IPS-18a (cell line): ENCODE data around the gene IRX6.

Experiments
- H3K27ac ChIP-seq: one replicate; pipeline ENCODE4 v1.5.1; 2013; ENCODE audit warnings: low read length
- H3K27me3 ChIP-seq: one replicate; pipeline ENCODE4 v1.6.1; 2013; ENCODE audit warnings: mild to moderate bottlenecking, low read length; ENCODE audit not compliant: control insufficient read depth, insufficient read depth
- H3K36me3 ChIP-seq: one replicate; pipeline ENCODE4 v1.6.1; 2013; ENCODE audit warnings: low read depth, low read length; ENCODE audit not compliant: control insufficient read depth
- H3K4me1 ChIP-seq: one replicate; pipeline ENCODE4 v1.6.1; 2013; ENCODE audit warnings: low read depth, low read length; ENCODE audit not compliant: control insufficient read depth
- H3K4me3 ChIP-seq: one replicate; pipeline ENCODE4 v1.5.1; 2013; ENCODE audit warnings: low read length
- H3K9ac ChIP-seq: one replicate; pipeline ENCODE4 v1.6.1; 2013; ENCODE audit warnings: mild to moderate bottlenecking, low read length, moderate library complexity
- H3K9me3 ChIP-seq: one replicate; pipeline ENCODE4 v1.6.1; 2013; ENCODE audit warnings: low read depth, low read length; ENCODE audit not compliant: control insufficient read depth

Gene IRX6

GRCh38 chr16:55325080-55325447 is 1.1 kb downstream of the IRX6 start:
- no peak overlapping the region for H3K9ac ChIP-seq
- no peak overlapping the region for H3K27ac ChIP-seq
- H3K9me3 ChIP-seq, result no peaks in the 10 kb centered on the region
- H3K36me3 ChIP-seq, result no peaks in the 10 kb centered on the region
- H3K4me3 ChIP-seq, result peak overlapping the region; percentile 74
- H3K27me3 ChIP-seq, result peaks cover 88% of the 10 kb centered on the region
- H3K4me1 ChIP-seq, result peaks cover 9% of the 10 kb centered on the region

- no peak overlapping the region for H3K27ac ChIP-seq
- no peaks in the 10 kb centered on the region for H3K36me3 ChIP-seq
- no peaks in the 10 kb centered on the region for H3K9me3 ChIP-seq
- no peak overlapping the region for H3K9ac ChIP-seq
- H3K4me3 ChIP-seq, result peak overlapping the region; percentile 74
- peaks cover 9% of the 10 kb centered on the region for H3K4me1 ChIP-seq
- H3K27me3 ChIP-seq, result peaks cover 93% of the 10 kb centered on the region
Observed at GRCh38 chr16:55325458-55326109, 1.6 kb downstream of the IRX6 start.

GRCh38 chr16:55326261-55327092 is 2.5 kb downstream of the IRX6 start:
- no peak overlapping the region for H3K9ac ChIP-seq
- H3K27me3 ChIP-seq, result peaks cover 99% of the 10 kb centered on the region

GRCh38 chr16:55328611-55329569 is 4.9 kb downstream of the IRX6 start:
- Histone ChIP-seq H3K4me1 (peaks cover 9% of the 10 kb centered on the region), H3K9ac (no peak overlapping the region), H3K36me3 (no peaks in the 10 kb centered on the region), H3K9me3 (no peaks in the 10 kb centered on the region), H3K4me3 (peak overlapping the region; percentile 37), H3K27ac (no peak overlapping the region), H3K27me3 (peaks cover 100% of the 10 kb centered on the region)

More at GRCh38 chr16:55326261-55327092, 2.5 kb downstream of the IRX6 start:
- Histone ChIP-seq H3K4me1 (peaks cover 9% of the 10 kb centered on the region), H3K36me3 (no peaks in the 10 kb centered on the region), H3K4me3 (no peak overlapping the region), H3K9me3 (no peaks in the 10 kb centered on the region), H3K27ac (no peak overlapping the region)

GRCh38 chr16:55329791-55330428 is 5.9 kb downstream of the IRX6 start:
- no peak overlapping the region for H3K4me3 ChIP-seq
- H3K27ac ChIP-seq, result no peak overlapping the region
- no peaks in the 10 kb centered on the region for H3K9me3 ChIP-seq
- peaks cover 98% of the 10 kb centered on the region for H3K27me3 ChIP-seq
- peaks cover 9% of the 10 kb centered on the region for H3K4me1 ChIP-seq
- no peak overlapping the region for H3K9ac ChIP-seq
- H3K36me3 ChIP-seq, result no peaks in the 10 kb centered on the region

GRCh38 chr16:55330781-55331647 is 7.0 kb downstream of the IRX6 start:
- Histone ChIP-seq H3K27ac (no peak overlapping the region), H3K9ac (no peak overlapping the region), H3K36me3 (no peaks in the 10 kb centered on the region), H3K4me3 (peak overlapping the region; percentile 56), H3K9me3 (no peaks in the 10 kb centered on the region), H3K4me1 (peaks cover 4% of the 10 kb centered on the region), H3K27me3 (peaks cover 87% of the 10 kb centered on the region)

- Histone ChIP-seq H3K9ac (no peak overlapping the region), H3K27ac (no peak overlapping the region), H3K4me1 (peaks cover 4% of the 10 kb centered on the region), H3K36me3 (no peaks in the 10 kb centered on the region), H3K4me3 (peak overlapping the region; percentile 56), H3K27me3 (peaks cover 80% of the 10 kb centered on the region), H3K9me3 (no peaks in the 10 kb centered on the region)
Observed at GRCh38 chr16:55331648-55332185, 7.7 kb downstream of the IRX6 start.

GRCh38 chr16:55333684-55334083 is 9.7 kb downstream of the IRX6 start:
- no peaks in the 10 kb centered on the region for H3K9me3 ChIP-seq
- peaks cover 4% of the 10 kb centered on the region for H3K4me1 ChIP-seq
- H3K9ac ChIP-seq, result no peak overlapping the region

GRCh38 chr16:55338646-55339045 is 14.6 kb downstream of the IRX6 start:
- Histone ChIP-seq H3K36me3 (no peaks in the 10 kb centered on the region), H3K4me1 (no peaks in the 10 kb centered on the region), H3K4me3 (no peak overlapping the region), H3K27me3 (peaks cover 17% of the 10 kb centered on the region), H3K27ac (no peak overlapping the region), H3K9ac (no peak overlapping the region), H3K9me3 (no peaks in the 10 kb centered on the region)

More at GRCh38 chr16:55333684-55334083, 9.7 kb downstream of the IRX6 start:
- H3K27ac ChIP-seq, result no peak overlapping the region
- H3K4me3 ChIP-seq, result no peak overlapping the region
- no peaks in the 10 kb centered on the region for H3K36me3 ChIP-seq
- peaks cover 60% of the 10 kb centered on the region for H3K27me3 ChIP-seq

- H3K4me1 ChIP-seq, result no peaks in the 10 kb centered on the region
- H3K9ac ChIP-seq, result no peak overlapping the region
- no peak overlapping the region for H3K27ac ChIP-seq
- no peaks in the 10 kb centered on the region for H3K9me3 ChIP-seq
- H3K4me3 ChIP-seq, result no peak overlapping the region
- no peaks in the 10 kb centered on the region for H3K36me3 ChIP-seq
- H3K27me3 ChIP-seq, result peaks cover 6% of the 10 kb centered on the region
Observed at GRCh38 chr16:55340445-55340844, 16.4 kb downstream of the IRX6 start.
